LNCAP (cell line): ENCODE measurements around the gene ADSS1.

Experiments used
- CTCF ChIP-seq: fragments of 450-650 bp; IDR thresholded peaks from 2 replicates; pipeline ENCODE4 v1.5.1; 2017; ENCODE audit warnings: mild to moderate bottlenecking

ADSS1 gene

GRCh38 chr14:104745431-104745830, 21.4 kb downstream of the ADSS1 start:
- TF ChIP-seq CTCF: no peak

GRCh38 chr14:104746071-104746545, 22.1 kb downstream of the ADSS1 start:
- TF ChIP-seq CTCF: no peak

- no peak for TF ChIP-seq CTCF
Measured at GRCh38 chr14:104746934-104747481, 23.0 kb downstream of the ADSS1 start.

- no peak for TF ChIP-seq CTCF
Measured at GRCh38 chr14:104747876-104748275, 23.8 kb downstream of the ADSS1 start.

- no peak for TF ChIP-seq CTCF
Measured at GRCh38 chr14:104749111-104749649, 25.2 kb downstream of the ADSS1 start.

- TF ChIP-seq CTCF: no peak
Measured at GRCh38 chr14:104750056-104750752, 26.2 kb downstream of the ADSS1 start.

- no peak for TF ChIP-seq CTCF
Measured at GRCh38 chr14:104751539-104752422, 27.8 kb downstream of the ADSS1 start.
